COLO668 (cell line): ENCODE measurements around the gene ITGAE.
"Not testable (repeated sequence)": the region's sequence is repeated elsewhere in the genome, so short reads cannot be mapped to it uniquely, and the experiment has no call there.

Experiments
- DNase-seq: peaks from one replicate; lab custom pipeline; 2025; ENCODE audit not compliant: unreplicated experiment; lab: John Stamatoyannopoulos, UW

Gene ITGAE

DNA sequence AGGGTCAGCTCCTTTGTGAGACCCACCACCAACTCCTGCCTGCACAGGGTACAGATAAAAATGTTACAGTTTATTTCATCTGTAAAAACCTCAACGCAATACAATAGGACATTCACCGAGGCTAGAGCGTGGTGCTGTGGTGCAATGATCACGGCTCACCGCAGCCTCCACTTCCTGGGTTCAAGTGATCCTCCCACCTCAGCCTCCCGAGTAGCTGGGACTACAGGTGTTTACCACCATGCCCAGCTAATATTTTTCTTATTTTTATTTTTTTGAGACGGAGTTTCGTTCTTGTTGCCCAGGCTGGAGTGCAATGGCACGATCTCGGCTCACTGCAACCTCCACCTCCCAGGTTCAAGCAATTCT is 66.1 kb downstream of the ITGAE start:
- DNase-seq, result not testable (repeated sequence)

DNA sequence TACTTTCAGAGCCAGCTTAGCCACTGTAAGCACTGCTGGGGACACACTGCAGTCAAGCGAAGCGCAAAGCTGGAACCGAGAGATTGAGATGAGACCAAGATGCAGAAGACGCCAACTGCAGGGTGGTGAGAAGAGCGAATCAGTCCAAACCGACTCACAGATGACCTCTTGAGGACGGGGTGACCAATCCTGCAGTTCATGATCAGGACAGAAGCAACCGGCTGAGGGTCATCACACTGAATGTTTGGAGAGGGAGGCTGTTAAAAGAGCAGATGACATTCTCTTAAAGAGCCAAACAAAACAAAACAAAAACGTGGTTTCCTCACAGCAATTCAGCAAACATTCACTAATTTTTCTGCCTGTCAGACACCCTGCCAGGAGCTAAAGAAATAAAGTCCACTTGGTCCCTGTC is 68.8 kb downstream of the ITGAE start:
- DNase-seq, result no peak

GRCh38 chr17:3730881-3731429 is 70.0 kb downstream of the ITGAE start:
- no peak for DNase-seq

DNA sequence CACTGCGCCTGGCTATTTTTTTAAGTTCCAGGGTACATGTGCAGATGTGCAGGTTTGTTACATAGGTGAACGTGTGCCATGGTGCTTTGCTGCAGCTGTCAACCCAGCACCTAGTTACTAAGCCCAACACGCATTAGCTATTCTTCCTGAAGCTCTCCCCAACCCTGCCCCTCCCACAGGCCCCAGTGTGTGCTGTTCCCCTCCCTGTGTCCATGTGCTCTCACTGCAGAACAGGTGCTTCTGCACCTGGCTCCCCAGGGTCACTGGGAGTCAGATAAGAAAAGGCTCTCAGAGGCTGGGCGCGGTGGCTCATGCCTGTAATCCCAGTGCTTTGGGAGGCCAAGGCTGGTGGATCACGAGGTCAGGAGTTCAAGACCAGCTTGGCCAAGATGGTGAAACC is 71.1 kb downstream of the ITGAE start:
- DNase-seq, result peak; percentile 46

GRCh38 chr17:3728099-3728498 is 72.9 kb downstream of the ITGAE start:
- not testable (repeated sequence) for DNase-seq

GRCh38 chr17:3727041-3727440 is 73.9 kb downstream of the ITGAE start:
- no peak for DNase-seq

- DNase-seq, result peak; percentile 14
Measured at GRCh38 chr17:3724378-3725077, 76.5 kb downstream of the ITGAE start.

- peak; percentile 90 for DNase-seq
Measured at GRCh38 chr17:3723556-3724377, 77.2 kb downstream of the ITGAE start, which contains the start of gene HASPIN. HASPIN (plus strand) TSS chr17:3723903; CDS start chr17:3723936, 33 bp downstream.

DNA sequence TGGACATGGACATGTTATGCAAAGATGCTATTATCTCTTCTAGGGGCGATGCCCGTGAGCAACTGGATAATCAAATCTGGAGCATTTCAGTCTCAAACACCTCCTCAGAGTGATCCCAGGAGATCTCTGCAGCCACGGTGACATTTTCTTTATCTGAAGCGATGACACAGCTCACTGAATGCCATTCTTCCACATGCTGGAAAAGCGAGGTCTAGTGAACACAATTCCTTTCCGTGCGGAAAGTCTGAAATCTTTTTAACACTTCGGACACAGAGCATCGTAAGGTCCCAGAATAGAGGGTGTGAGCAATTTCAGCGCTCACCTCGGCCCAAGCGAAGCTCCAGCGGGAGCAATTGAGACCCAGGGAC is 77.8 kb downstream of the ITGAE start:
- DNase-seq, result no peak

DNA sequence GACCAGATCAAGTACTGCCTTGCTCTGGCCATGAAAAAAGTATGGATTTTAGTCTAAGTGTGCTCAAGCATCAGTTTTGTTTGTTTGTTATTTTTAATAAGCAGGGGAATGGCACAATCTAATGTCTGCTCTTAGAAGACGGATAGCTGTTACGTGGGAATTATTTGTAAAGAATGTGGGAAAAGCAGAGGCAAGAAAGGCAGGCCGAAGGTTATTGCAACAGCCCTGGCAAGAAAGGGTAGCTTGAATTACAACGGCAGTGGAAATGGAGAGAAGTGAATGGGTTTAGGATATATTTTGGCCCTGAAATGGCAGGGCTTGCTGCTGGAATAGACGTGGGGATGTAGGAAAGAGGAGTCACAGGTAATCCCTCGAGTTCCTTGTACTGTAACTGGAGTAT is 78.3 kb downstream of the ITGAE start:
- DNase-seq, result no peak

- DNase-seq, result no peak
Measured at GRCh38 chr17:3719265-3719664, 81.7 kb downstream of the ITGAE start.

- no peak for DNase-seq
Measured at GRCh38 chr17:3718201-3718600, 82.8 kb downstream of the ITGAE start.

DNA sequence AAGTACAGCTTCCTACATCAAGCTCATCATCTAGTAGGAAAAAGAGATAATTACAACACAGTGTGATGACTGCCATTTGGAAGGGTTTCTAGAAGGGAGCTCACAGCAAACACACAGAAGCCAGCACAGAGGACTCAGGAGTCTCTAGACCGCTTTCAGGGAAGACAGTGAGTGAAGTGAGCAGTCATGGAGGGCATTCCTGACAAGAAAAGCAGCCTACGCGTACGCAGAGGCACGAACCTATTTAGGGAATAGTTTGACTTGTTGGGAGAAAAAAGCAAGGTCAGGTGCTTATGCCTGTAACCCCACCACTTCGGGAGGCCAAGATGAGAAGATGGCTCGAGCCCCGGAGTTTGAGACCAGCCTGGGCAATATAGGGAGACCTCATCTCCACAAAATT is 85.7 kb downstream of the ITGAE start:
- no peak for DNase-seq

DNA sequence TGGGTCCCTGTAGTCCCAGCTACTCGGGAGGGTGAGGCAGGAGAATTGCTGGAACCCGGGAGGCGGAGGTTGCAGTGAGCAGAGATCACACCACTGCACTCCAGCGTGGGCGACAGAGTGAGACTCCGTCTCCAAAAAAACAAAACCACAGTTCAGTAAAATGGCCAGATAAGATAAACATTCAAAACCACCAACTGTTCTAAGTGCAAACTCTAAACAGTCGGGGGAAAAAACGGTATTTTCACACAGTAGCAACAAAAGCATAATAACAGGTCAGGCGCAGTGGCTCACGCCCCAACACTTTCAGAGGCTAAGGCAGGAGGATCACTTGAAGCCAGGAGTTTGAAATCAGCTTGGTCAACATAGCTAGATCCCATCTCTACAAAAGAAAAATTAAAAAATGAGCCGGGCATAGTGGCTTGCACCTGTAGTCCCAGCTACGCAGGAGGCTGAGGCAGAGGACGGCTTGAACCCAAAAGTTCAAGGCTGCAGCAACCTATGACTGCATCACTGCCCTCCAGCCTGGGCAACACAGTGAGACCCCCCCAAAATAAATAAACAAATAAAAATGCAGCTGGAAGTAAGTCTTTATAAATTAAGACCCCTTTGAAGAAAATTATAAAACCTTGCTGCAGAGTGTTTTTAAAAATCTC is 88.1 kb downstream of the ITGAE start:
- DNase-seq, result no peak

GRCh38 chr17:3710951-3711383 is 90.0 kb downstream of the ITGAE start:
- DNase-seq, result no peak

DNA sequence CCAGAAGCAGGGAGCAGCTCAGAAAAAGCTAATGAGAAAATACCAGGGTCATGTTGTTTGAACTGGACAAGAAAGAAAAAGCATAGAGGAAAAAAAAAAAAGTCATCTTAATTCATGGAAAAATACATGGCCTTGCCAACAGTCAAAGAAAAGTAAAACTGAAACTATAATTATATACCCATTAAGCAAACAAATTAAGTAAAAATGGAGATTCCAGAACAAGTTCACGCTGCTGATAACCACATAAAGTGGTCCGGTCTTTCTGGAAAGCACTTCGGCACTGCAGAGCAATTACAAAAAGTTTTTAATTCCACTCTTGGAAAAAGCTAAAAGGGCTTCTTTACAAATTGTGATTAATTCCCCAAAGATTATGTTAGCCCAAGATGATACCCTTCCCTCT is 92.6 kb downstream of the ITGAE start:
- DNase-seq, result no peak

- DNase-seq, result not testable (repeated sequence)
Measured at GRCh38 chr17:3705718-3705984, 95.3 kb downstream of the ITGAE start.

- DNase-seq, result no peak
Measured at GRCh38 chr17:3704931-3705717, 95.9 kb downstream of the ITGAE start.

GRCh38 chr17:3702041-3702539 is 98.9 kb downstream of the ITGAE start:
- not testable (repeated sequence) for DNase-seq

- no peak for DNase-seq
Measured at GRCh38 chr17:3699951-3700350, 101.0 kb downstream of the ITGAE start.

- DNase-seq, result no peak
Measured at GRCh38 chr17:3698139-3698538, 102.8 kb downstream of the ITGAE start.
